ENCODE data around the gene CNGB1.

GRCh38 chr16:57920880-57921229 lies 50.1 kb downstream of the CNGB1 start:
- TF ChIP-seq CTCF (IDR thresholded peaks at IDR 0.05) = no peak
- TF ChIP-seq TCF7 (CRISPR knock-in tag; IDR thresholded peaks at IDR 0.05; ENCODE audit: low read depth) = no peak
- TF ChIP-seq ZNF423 (CRISPR knock-in tag; IDR thresholded peaks at IDR 0.05) = no peak
- TF ChIP-seq, protein P1, sequence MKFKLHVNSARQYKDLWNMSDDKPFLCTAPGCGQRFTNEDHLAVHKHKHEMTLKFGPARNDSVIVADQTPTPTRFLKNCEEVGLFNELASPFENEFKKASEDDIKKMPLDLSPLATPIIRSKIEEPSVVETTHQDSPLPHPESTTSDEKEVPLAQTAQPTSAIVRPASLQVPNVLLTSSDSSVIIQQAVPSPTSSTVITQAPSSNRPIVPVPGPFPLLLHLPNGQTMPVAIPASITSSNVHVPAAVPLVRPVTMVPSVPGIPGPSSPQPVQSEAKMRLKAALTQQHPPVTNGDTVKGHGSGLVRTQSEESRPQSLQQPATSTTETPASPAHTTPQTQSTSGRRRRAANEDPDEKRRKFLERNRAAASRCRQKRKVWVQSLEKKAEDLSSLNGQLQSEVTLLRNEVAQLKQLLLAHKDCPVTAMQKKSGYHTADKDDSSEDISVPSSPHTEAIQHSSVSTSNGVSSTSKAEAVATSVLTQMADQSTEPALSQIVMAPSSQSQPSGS (CRISPR knock-in tag; IDR thresholded peaks at IDR 0.05; ENCODE audit: borderline replicate concordance, low read depth) = no peak
- TF ChIP-seq NFYB (CRISPR knock-in tag; conservative IDR thresholded peaks at IDR 0.05; ENCODE audit: low read depth) = no peak
- TF ChIP-seq CDX4 (CRISPR knock-in tag; IDR thresholded peaks at IDR 0.05; ENCODE audit: borderline replicate concordance) = no peak
- TF ChIP-seq AFF4 (CRISPR knock-in tag; IDR thresholded peaks at IDR 0.05; ENCODE audit: borderline replicate concordance) = no peak
- TF ChIP-seq MAX (CRISPR knock-in tag; IDR thresholded peaks at IDR 0.05) = no peak
- no peak for TF ChIP-seq IRF2 (CRISPR knock-in tag; IDR thresholded peaks at IDR 0.05; ENCODE audit: borderline replicate concordance, low read depth)
- TF ChIP-seq ZNF416 (CRISPR knock-in tag; IDR thresholded peaks at IDR 0.05) = no peak
- no peak for TF ChIP-seq ZNF121 (CRISPR knock-in tag; IDR thresholded peaks at IDR 0.05)
- no peak for TF ChIP-seq CREB1 (CRISPR knock-in tag; IDR thresholded peaks at IDR 0.05)
- no peak for TF ChIP-seq ZNF138 (CRISPR knock-in tag; conservative IDR thresholded peaks at IDR 0.05)
- no peak for TF ChIP-seq ZNF317 (CRISPR knock-in tag; IDR thresholded peaks at IDR 0.05; ENCODE audit: borderline replicate concordance, low read depth)

All from WTC11 (cell line).